GM19397 (cell line): ENCODE results near the gene ROS1.

Source experiments
- ATAC-seq: cut with Tn5 transposase; IDR thresholded peaks from one replicate; pipeline ENCODE4 v1.9.1; 2021; ENCODE audit warnings: mild to moderate bottlenecking, moderate library complexity; ENCODE audit not compliant: unreplicated experiment

The ROS1 gene

GRCh38 chr6:117441824-117442264 is 16.1 kb upstream of the ROS1 start:
- ATAC-seq, result no peak

GRCh38 chr6:117440706-117441525 is 15.2 kb upstream of the ROS1 start:
- no peak for ATAC-seq

DNA sequence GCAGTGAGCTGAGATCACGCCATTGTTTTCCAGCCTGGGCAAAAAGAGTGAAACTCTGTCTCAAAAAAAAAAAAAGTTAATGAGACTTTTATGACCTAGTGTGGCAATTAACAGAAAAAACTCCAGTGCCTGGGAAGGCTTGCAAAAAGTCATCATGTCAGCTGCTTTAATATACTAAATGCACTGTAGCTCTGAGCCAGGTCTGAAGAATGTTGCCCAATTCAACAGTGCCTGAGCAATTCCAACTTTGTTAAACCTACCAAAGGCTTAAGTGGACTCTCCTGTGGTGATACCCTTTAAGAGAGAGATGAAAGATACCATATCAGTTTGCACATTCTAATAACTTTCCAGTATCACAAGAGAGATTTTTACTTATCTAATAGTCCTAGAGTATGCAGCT is 6.5 kb upstream of the ROS1 start:
- no peak for ATAC-seq

DNA sequence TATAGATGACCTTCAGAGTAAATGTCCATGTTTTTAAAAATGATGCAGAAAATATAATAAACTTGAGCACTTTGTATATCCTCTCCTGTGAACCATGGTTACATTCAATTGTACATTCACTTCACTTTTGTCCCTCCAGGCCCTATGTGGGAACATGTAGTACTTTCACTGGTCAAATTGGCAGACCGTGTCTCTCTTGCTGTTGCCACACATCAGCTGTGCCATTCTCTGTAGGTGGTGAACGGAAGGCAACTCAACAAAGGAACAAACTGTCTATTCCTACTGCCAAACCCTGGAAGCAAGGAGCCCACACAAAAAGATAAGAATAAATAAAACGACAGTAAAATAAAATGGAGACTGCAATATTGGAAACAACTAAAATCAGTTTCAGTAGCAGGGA is 2.0 kb downstream of the ROS1 start:
- no peak for ATAC-seq

- ATAC-seq, result no peak
These were observed 7.4 kb downstream of the ROS1 start for GRCh38 chr6:117418320-117418719.

- ATAC-seq, result no peak
These were observed 7.9 kb downstream of the ROS1 start for GRCh38 chr6:117417851-117418250.

- no peak for ATAC-seq
These were observed 11.0 kb downstream of the ROS1 start for GRCh38 chr6:117414770-117415169.

- ATAC-seq, result no peak
These were observed 14.3 kb downstream of the ROS1 start for GRCh38 chr6:117411474-117411873.

DNA sequence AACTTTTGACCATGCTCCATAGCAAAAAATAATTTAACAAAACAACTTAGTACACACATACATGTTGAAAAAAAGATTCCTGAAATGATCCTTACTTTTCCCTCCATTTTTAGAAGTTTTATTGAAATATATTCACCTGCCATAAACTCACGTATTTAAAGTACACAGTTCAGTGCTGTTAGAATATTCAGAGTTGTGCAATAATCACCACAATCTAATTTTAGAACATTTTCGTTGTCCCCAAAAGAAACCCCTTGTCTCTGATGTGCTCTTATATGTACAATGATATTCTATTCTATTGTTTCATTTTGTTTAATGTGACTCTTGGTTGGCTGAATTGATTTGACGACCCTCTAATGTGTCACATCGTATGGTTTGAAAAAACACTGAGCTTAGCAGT is 15.9 kb downstream of the ROS1 start:
- ATAC-seq, result no peak

DNA sequence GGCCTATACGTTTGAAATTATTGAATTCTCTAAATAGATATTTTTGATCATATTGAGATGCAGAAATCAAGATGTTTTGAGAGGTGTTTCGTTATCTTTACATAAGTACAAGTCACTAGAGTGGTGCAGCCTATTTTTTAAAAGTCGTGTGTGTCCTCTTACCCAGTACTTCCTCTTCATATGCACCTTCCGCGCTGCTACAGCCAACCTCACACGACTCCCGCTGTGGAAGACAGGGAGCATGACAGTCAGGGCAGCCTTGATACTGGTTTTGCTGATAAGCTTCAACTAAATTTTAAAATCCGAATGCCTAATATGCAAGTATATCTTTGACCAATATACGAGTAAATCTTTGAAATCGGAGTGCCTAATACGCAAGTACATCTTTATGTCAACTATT is 16.3 kb downstream of the ROS1 start:
- no peak for ATAC-seq

GRCh38 chr6:117404548-117404947 is 21.2 kb downstream of the ROS1 start:
- no peak for ATAC-seq

- ATAC-seq, result no peak
These were observed 23.9 kb downstream of the ROS1 start for GRCh38 chr6:117401799-117402198.

- no peak for ATAC-seq
These were observed 25.8 kb downstream of the ROS1 start for GRCh38 chr6:117399924-117400323.

DNA sequence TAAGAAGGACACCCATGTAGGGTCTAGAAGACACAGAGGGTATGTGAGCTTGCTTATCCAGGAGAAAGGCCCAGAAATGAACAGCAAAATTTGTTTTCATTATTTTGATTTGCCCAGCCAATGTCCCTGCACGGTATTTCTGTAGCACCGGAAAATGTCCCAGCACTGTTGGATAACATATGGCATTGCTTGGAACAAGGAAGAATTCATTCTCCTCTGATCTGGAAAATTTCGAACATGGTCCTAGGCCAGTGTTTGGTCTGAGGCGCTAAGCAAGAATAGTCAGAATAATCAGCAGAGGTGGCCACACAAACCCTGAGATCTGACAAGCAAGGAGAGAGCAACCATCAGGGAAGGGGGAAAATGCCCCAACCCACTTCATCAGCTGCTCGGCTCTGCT is 26.6 kb downstream of the ROS1 start:
- no peak for ATAC-seq

- ATAC-seq, result no peak
These were observed 28.1 kb downstream of the ROS1 start for GRCh38 chr6:117397536-117398227.

DNA sequence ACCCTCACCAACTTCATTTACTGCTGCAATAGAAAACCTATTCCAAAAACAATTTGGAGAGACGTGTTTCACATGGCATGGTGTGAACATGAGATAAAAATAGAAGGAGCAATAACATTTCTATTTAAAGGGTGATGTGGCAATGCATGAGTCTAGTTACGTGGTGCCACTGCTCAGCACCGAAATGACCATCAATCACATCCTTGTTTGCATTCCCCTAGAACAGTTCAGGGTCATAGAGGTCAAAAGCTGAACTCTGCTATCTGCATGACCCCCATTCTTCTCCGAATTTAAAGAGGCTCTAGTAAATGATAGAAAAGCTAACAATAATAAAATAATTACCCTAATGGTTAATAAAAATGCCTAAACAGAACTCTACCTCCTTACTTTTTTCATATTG is 29.5 kb downstream of the ROS1 start:
- no peak for ATAC-seq

- ATAC-seq, result no peak
These were observed 30.6 kb downstream of the ROS1 start for GRCh38 chr6:117395164-117395563.

DNA sequence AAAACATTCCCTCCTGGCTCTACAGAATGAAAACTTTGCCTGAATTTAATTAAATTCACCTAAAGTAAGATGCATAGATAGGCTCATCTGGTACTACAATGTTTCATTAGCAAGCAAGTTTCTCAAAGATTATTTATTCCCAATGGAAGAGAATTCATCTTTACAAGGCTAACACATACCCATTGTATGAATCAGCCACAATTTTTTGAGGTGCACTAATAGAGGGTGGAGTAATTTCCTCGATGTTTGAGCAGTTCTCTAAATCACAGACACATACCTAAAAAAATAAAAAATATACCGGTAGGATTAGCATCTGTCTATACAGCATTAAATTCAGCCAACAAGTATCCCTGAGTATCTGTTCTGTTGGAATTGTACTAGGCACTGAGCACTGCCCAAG is 32.7 kb downstream of the ROS1 start:
- no peak for ATAC-seq

GRCh38 chr6:117391874-117392583 is 33.7 kb downstream of the ROS1 start:
- no peak for ATAC-seq

- ATAC-seq, result no peak
These were observed 36.3 kb downstream of the ROS1 start for GRCh38 chr6:117389227-117390057.

- ATAC-seq, result no peak
These were observed 38.2 kb downstream of the ROS1 start for GRCh38 chr6:117387454-117387974.
